ENCODE measurements around the gene PITPNC1. TPM values are rescaled to one million over a fixed set of nuclear protein-coding genes. Genes with fewer than 3 reads are reported as not detected.

The PITPNC1 gene
- total and polyA plus RNA-seq, 2 of the 13 experiments (the other 11 are each of a cell fraction or from before 2014, with no cell fraction given): 4.1 to 5.7 TPM

- TF ChIP-seq ZNF460 (CRISPR knock-in tag; IDR thresholded peaks at IDR 0.05; ENCODE audit: borderline replicate concordance) (no peak), NFIC (IDR thresholded peaks at IDR 0.05; ENCODE audit: low read length) (0 out of 2 replicates have a peak, but pooled peaks have one; percentile 24), CEBPG (CRISPR knock-in tag; IDR thresholded peaks at IDR 0.05) (peak; percentile 57), SOX6 (IDR thresholded peaks at IDR 0.05) (no peak), SOX6 (CRISPR knock-in tag; IDR thresholded peaks at IDR 0.05) (peak; percentile 30; the same call in 1 of the 2 replicates), SAFB2 (CRISPR knock-in tag; IDR thresholded peaks at IDR 0.05; ENCODE audit: borderline replicate concordance, low read depth) (0 out of 2 replicates have a peak, but pooled peaks have one; percentile 44), GATAD2A (CRISPR knock-in tag; IDR thresholded peaks at IDR 0.05) (peak; percentile 35; the same call in 1 of the 2 replicates), HMGXB3 (CRISPR knock-in tag; IDR thresholded peaks at IDR 0.05; ENCODE audit: borderline replicate concordance) (no peak), HNF4A (CRISPR knock-in tag; IDR thresholded peaks at IDR 0.05) (peak; percentile 89), AGO2 (optimal IDR thresholded peaks at IDR 0.05; ENCODE audit: low read depth, low read length) (peak; percentile 21), FOSL2 (CRISPR knock-in tag; IDR thresholded peaks at IDR 0.05) (0 out of 2 replicates have a peak, but pooled peaks have one; percentile 18), RFX5 (IDR thresholded peaks at IDR 0.05; ENCODE audit: low read depth, low read length) (no peak), POLR2G (IDR thresholded peaks at IDR 0.05; ENCODE audit: low read depth, low read length) (peak; percentile 72; the same call in 1 of the 2 replicates), RBM22 (optimal IDR thresholded peaks at IDR 0.05; ENCODE audit: low read length) (peak; percentile 88), ZBTB38 (CRISPR knock-in tag; IDR thresholded peaks at IDR 0.05) (peak; percentile 59; the same call in 1 of the 2 replicates), TFAP4 (IDR thresholded peaks at IDR 0.05; ENCODE audit: borderline replicate concordance, low read depth) (peak; percentile 95), KDM2A (CRISPR knock-in tag; IDR thresholded peaks at IDR 0.05; ENCODE audit: borderline replicate concordance, low read depth) (peak; percentile 64; the same call in 1 of the 2 replicates), TAF15 (IDR thresholded peaks at IDR 0.05; ENCODE audit: low read depth, low read length, poor library complexity, severe bottlenecking) (no peak), ZNF766 (CRISPR knock-in tag; IDR thresholded peaks at IDR 0.05; ENCODE audit: borderline replicate concordance) (no peak)
- TF ChIP-seq, protein P1, sequence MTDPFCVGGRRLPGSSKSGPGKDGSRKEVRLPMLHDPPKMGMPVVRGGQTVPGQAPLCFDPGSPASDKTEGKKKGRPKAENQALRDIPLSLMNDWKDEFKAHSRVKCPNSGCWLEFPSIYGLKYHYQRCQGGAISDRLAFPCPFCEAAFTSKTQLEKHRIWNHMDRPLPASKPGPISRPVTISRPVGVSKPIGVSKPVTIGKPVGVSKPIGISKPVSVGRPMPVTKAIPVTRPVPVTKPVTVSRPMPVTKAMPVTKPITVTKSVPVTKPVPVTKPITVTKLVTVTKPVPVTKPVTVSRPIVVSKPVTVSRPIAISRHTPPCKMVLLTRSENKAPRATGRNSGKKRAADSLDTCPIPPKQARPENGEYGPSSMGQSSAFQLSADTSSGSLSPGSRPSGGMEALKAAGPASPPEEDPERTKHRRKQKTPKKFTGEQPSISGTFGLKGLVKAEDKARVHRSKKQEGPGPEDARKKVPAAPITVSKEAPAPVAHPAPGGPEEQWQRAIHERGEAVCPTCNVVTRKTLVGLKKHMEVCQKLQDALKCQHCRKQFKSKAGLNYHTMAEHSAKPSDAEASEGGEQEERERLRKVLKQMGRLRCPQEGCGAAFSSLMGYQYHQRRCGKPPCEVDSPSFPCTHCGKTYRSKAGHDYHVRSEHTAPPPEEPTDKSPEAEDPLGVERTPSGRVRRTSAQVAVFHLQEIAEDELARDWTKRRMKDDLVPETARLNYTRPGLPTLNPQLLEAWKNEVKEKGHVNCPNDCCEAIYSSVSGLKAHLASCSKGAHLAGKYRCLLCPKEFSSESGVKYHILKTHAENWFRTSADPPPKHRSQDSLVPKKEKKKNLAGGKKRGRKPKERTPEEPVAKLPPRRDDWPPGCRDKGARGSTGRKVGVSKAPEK (CRISPR knock-in tag; IDR thresholded peaks at IDR 0.05; ENCODE audit: borderline replicate concordance): 0 out of 2 replicates have a peak, but pooled peaks have one; percentile 36
- TF ChIP-seq, protein P2, sequence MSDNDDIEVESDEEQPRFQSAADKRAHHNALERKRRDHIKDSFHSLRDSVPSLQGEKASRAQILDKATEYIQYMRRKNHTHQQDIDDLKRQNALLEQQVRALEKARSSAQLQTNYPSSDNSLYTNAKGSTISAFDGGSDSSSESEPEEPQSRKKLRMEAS (IDR thresholded peaks at IDR 0.05): 0 out of 2 replicates have a peak, but pooled peaks have one; percentile 35
These were observed 40.2 kb upstream of the PITPNC1 start (continued) for GRCh38 chr17:67336859-67337258.
